GM18511 (cell line): Measurements from ENCODE around the gene VIPR2.
"Not testable (repeated sequence)": the region's sequence is repeated elsewhere in the genome, so short reads cannot be mapped to it uniquely, and the experiment has no call there.

Source experiments
- ATAC-seq: cut with Tn5 transposase; IDR thresholded peaks from one replicate; pipeline ENCODE4 v1.9.1; 2021; ENCODE audit warnings: mild to moderate bottlenecking, moderate library complexity; ENCODE audit not compliant: unreplicated experiment

VIPR2 gene

DNA sequence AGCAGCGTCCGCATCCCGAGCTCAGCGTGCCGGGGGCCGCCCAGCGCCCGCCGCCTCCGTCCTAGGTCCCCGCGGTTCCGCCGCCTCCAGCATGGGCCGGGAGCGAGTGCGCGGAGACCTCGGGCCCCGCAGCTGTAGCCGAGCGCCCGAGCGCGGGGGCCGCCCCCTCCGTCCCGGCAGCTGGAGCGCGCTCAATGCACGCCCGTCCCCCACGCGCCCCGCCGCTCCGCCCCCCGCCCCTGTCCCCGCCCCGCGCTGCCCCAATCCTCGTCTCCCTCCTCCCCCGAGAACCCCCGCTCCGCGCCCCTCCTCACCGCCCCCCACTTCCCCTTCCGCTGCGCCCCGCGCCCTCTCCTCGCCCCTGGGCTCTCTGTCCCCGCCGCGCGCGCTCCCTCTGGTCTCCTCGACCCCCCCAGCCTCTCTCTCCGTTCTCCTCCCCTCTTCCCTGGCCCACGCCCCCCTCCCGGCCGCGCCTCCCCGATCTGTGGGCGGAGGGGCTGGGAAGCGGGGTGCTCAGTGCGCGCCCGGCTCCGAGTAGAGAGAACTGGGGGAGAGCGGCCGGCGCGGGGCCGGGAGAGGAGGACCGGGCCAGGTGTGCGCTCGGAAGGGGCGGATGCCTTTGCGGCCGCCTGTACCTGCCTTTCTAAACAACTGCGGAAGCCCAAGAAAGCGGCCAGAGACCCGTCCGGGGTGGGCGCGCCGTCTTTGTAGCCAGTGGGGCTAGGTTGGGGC is at the start of gene VIPR2:
Gene VIPR2 (minus strand): TSS at position 110 of the 732 bp plus-strand sequence. CDS start 96 bp downstream, at position 14.
- no peak for ATAC-seq

- no peak for ATAC-seq
Observed at GRCh38 chr7:159193543-159194090, 49.0 kb upstream of the VIPR2 start.

DNA sequence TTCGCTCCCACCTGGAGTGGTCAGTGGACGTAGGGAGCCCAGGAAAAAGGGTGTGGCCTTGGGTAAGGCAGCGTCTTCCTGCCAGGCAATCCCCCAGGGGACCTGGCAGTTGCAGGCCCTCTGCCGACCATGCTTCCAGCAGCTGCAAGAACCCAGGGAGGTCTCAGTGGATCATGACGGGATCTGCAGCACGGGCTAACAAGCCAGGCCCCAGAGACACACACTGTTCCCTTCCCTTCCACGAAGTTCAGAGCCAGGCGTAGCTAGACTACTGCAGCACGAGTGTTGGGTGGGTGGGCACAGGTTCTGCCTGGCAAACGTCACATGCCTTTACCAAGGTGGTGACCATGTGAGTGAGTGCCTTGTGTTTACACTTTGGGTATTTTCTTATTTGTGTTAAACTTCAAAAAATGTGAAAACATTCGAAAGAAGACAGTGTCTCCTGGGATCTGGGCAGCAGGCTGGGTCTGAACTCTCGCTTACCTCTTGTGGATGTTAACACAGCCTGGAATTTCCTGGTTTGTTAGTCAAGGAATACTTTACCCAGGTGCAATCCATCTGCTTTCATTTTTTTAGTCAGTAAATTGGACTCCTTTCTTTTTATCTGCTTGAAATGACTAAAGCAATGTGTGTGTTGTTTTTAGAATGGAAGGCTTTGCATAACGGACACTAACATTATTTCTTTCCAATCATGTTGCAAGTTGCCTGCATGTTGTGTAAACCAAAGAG is 48.2 kb upstream of the VIPR2 start:
- no peak for ATAC-seq

- no peak for ATAC-seq
Observed at GRCh38 chr7:159192013-159192412, 47.3 kb upstream of the VIPR2 start.

GRCh38 chr7:159191236-159191635 is 46.6 kb upstream of the VIPR2 start:
- ATAC-seq: no peak

DNA sequence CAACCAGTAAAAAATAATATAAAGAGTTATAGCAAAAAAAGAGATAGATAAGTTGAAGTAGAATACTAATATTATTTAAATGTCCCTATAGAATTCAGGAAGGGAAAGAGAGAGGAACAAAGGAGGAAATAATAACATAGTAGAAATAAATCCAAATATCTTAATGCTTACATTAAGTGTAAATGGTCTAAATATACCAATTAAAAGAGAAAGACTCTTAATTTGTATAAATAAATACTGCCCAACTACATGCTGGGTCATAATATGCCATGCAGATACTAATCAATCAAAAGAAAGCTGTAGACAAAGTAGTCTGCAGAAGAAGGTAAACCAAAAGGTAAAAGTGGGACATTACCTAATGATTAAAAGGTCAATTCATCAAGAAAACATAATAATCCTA is 43.3 kb upstream of the VIPR2 start:
- ATAC-seq: no peak

DNA sequence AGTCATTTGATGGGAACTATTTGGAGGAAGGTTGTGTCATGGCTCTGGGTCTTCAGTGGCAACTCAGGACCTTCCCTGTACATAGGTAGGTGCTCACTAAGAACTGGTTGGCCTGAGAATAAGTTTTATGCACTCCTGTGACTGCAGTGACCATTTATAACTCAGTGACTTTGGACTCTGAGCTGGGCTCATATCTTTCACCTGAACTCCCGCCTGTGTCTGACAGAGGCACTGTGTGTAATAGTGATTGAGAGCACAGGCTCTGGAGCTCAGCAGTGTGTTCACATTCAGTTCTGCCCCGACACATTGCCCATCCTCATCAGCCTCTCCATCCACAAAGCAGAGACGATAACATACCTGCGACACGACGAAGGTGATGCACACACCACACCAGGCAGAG is 34.6 kb upstream of the VIPR2 start:
- no peak for ATAC-seq

DNA sequence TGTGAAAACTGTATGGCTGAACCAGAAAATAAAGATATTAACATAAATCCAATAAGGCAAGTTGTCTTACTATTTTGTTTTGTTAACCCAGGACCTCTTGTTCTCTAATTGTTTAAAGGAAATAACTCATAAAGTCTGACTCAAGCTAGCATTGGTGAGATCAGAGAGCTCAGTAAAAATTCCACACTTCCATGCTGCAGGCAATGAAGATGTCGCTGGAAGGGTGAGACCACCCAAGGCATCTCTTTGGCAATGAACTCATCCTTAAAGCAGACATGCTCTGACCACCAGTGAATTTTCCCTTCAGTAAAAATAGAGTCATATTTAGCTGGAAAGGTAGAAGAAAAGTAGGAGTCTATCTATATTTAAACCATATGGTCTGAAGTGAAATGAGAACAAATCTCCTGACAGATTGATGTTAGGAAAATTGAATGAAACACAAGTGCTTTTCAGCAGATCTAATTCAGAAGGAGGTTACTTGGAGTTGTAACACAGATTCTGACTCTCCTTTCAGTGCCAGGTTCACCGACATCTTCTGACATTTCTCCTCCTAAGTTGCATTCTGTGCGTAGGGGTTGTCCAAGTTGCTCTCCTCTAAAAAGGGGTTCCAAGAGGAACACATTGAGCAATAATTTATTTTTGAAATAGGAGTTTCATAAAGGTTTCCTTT is 32.8 kb upstream of the VIPR2 start:
- no peak for ATAC-seq

DNA sequence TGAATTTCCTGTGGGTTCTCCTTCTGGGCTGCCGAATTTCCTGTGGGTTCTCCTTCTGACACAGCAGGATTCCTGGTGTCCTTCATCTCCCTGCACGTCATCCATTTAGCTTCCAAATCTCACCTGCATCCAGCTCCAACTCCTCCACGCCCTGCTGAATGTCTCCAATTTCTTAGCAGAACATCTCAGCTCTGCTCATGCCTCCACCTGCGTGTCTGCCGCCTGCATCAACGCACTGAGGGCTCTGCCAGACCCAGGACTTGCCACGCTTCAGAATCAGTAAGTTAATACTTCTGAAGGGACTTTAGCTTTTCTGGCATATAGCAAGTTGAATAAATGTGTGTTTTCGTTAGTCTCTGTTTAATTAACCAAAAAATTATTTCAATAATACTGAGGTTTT is 31.1 kb upstream of the VIPR2 start:
- no peak for ATAC-seq

DNA sequence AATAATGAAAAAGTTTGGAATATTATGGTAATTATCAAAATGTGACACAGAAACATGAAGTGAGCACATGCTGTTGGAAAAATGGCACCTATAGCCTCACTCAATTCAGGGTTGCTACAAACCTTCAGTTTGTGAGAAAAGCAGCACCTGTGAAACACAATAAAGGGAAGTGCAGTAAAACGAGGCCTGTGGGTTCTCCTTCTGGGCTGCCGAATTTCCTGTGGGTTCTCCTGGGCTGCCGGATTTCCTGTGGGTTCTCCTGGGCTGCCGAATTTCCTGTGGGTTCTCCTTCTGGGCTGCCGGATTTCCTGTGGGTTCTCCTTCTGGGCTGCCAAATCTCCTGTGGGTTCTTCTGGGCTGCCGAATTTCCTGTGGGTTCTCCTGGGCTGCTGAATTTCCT is 30.4 kb upstream of the VIPR2 start:
- ATAC-seq: not testable (repeated sequence)

DNA sequence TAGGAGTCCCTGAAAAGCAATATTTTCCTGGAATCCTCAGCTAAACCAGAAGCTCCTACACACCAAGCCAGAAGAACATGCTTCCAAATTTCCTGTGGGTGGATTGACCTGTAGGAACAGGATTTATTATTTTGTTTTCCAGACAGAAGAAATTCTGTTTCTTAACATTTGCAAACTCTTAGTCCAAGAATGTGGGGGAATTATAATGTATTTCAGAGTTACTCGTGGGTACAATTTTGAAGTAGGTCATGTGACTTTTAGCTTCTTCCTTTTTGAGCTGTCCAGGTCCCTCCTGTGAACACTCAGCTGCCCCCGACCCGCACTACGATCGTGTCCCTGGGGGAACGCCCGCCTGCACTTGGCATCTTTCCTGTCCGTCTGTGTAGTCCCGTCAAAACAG is 27.7 kb upstream of the VIPR2 start:
- no peak for ATAC-seq

DNA sequence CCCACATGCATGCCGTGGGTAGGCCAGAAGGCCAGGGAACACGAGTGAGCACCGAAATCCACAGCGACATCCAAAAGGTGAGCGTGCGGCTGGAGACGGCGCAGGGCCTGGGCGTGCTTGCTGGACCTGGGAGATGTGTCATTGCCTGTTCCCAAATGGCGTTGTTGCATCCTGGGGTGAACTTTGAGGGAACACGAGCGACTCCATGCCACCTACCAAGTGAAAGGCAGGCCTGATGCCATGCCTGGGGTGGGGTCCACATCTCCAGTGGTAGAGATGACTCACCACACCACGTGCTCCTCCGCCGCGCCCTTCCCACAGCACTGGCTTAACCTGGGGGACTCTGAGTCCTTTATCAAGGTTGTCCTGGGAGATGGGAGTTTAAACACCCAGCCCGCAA is 24.7 kb upstream of the VIPR2 start:
- ATAC-seq: no peak

GRCh38 chr7:159167139-159167538 is 22.5 kb upstream of the VIPR2 start:
- ATAC-seq: no peak

- no peak for ATAC-seq
Observed at GRCh38 chr7:159166530-159166929, 21.9 kb upstream of the VIPR2 start.

DNA sequence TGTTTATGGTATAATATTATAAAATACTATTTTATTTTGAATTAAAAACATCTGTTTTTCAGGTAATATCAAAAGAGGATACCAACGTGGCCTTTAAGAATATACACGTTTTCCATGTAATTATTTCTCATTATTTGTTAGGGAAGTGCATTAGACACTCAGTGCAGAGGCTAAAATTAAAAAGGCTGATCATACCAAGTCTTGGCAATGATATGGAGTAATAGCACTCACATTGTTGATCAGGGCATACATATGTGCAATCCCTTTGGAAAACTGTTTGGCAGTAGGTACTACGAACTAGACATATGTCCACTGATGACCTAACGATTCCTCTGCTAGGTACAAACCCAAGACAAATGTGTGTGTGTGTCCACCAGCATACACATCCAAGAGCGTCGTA is 20.7 kb upstream of the VIPR2 start:
- ATAC-seq: no peak

DNA sequence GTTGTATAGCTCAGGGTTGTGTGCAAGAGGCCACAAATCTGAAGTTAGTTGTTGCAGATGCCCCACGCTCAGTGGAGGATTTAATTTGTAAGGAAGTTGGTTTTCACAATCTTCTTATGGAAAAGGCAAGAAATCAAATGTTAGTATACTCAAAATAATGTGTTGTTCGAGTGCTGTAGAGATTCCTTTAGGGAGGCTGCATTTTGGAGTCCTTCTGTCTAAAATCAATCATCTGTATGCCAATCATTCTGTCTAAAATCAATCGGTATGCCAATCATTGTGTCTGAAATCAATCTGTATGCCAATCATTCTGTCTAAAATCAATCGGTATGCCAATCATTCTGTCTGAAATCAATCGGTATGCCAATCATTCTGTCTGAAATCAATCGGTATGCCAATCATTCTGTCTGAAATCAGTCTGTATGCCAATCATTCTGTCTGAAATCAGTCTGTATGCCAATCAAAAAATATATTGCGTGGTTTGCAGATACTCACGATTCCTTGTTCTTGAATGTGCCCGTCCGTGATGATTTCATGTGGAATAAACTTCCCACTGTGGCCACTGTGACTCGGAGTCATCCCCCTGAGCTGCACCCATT is 19.1 kb upstream of the VIPR2 start:
- ATAC-seq: not testable (repeated sequence)

DNA sequence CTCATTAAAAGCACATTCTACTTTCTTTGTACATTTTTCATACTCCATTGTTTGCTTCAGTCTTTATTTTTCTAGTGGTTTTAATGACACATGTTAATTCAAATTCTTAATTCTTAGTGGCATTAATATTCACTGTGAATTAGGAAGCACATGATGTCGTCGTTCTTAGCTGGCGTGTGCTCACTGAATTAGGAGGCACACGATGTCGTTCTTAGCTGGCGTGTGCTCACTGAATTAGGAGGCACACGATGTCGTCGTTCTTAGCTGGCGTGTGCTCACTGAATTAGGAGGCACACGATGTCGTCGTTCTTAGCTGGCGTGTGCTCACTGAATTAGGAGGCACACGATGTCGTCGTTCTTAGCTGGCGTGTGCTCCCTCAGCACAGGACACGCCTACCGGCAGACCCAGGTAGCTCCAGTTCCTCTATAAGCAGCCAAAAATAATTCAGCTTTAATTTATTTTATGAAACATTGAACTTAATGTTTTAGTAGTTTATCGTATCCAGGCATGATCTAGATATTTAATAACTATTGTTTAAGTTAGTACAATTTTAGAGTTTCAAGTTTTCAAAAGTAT is 17.5 kb upstream of the VIPR2 start:
- ATAC-seq: not testable (repeated sequence)

GRCh38 chr7:159160450-159160849 is 15.8 kb upstream of the VIPR2 start:
- no peak for ATAC-seq

DNA sequence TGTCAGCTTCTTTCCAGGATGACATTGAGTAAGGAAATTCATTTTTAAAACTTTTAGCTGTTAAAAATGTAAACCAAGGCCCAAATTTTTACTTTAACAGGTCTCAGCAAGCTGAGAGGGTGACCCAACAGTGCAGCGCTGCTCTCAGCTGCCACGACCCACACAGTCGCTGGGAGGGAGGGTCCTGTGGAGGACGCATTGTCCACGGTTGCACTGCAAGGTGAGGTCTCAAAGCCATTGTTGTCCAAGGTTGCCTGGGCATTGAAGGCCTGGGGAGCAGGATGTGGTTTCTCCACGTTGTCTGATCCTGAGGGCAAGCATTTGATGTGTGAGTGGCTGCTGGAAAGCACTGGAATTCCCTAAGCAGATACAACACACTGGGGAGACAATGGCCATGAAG is 15.1 kb upstream of the VIPR2 start:
- no peak for ATAC-seq

DNA sequence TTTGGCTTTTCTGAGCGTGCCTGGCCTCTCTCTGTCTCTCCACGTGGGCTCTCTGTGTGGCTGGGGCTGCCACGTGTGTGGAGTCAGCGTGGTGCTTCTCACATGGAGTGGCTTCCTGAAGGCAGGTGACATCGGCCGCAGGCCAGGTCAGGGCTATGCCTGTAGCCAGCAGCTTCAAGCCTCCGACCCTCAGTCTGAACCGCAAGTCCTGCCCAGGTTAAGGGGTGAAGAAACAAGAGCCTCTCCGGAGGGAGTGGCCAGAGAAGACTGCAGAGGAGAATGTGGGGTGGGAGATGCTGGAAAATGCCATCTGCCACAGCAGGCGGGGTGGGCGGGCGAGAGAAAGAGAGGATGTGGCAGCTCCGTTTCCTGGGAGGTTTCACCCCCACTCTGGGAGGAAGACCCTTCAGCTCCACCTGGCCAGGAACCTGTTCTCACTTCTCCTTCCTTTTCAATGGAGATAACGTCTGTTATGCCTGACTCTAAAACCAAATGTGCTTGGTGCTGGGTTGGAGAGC is 14.3 kb upstream of the VIPR2 start:
- no peak for ATAC-seq
